Measurements from ENCODE around the gene PKNOX2. TPM values are rescaled to one million over a fixed set of nuclear protein-coding genes. Genes with fewer than 3 reads are reported as not detected.

PKNOX2 gene
- total RNA-seq, 4 donors from 2014 or later, result 1.5 to 4.6 (median 2.8) TPM

- 75 to 80% methylated on average over 7 of the region's 7 CpGs for WGBS, 2 donors
- DNase-seq (ENCODE audit: low spot score in 2 of 2), result no peak
- TF ChIP-seq POLR2A (IDR thresholded peaks at IDR 0.05) (no peak), CTCF (IDR thresholded peaks at IDR 0.05) (no peak)
- intact Hi-C loops (cut with DNase I; ENCODE audit: low total_unique reads), result no loop called here
- no peak overlapping the region for H3K4me3 ChIP-seq (ENCODE audit: low read depth, poor library complexity, severe bottlenecking)
Observed at GRCh38 chr11:125333354-125334073, 169.0 kb downstream of the PKNOX2 start.

DNA sequence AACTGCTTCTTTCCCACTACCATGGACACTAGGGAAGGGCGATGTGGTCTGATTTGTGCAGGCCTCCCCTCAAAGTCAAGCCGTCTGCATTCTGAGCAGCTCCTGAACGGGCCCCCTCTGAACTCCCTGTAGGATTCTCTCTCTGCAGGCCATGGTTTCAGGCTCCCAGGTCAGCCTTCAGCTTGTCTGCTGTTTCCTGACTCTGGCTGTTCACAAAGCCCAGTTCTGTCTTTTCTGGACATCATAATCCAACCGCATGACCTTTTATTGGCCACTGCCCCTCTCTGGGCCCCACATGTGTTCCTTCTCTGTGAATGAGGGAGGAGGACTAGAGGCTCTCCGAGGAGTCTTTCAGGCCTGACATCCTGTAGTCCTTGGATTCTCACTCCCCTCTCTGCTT is 170.6 kb downstream of the PKNOX2 start:
- WGBS, 2 donors, result 74 to 83% methylated on average over 5 of the region's 5 CpGs
- TF ChIP-seq CTCF (IDR thresholded peaks at IDR 0.05) (no peak), POLR2A (IDR thresholded peaks at IDR 0.05) (no peak)
- intact Hi-C loops (cut with DNase I; ENCODE audit: low total_unique reads), result no loop called here
- H3K4me3 ChIP-seq (ENCODE audit: low read depth, poor library complexity, severe bottlenecking), result no peak overlapping the region
- DNase-seq (ENCODE audit: low spot score in 2 of 2), result no peak

GRCh38 chr11:125337836-125338834 is 173.6 kb downstream of the PKNOX2 start:
- intact Hi-C loops (cut with DNase I; ENCODE audit: low total_unique reads), result no loop called here

DNA sequence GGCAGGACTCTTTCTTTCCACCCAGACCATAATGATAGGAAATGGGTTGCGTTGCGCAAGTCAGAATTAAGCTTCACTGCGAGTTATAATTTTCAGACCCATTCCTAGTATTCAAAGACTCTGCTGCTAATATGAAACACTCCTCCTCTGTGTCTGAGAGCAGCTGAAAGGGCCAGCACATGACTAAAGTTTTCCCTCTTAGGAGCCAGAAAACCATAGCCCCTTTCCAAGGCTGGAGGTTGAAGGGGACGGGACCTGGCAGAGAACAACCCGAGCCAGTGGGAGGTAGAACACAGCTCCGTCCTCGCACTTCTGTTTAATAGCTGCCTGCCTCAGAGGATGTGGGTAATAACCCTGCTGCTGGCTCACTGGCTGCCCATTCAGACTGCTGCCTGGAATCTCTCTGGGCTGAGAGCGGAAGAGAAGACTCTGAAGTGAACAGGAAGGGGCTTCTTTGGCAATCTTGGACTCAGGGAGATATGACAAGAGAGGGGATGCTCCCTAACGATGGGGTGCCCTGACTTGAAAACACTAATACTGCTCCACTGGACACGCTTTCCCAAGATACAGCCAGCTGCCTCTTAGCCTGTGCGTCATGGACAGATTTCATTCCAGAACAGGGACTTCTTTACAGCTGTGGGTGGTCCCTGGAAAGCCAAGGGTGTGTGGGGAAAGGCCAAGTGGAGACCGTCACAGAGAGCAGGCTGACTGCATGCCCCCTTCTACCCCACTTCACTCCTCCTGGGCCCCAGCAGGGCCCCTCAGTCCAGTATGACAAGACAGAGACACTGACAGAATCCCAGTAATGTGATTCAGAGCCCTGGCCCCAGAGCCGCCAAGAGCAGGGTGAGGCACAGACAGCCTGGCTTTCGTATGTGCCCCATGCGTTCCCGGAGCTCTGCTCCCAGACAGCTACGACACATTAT is 174.6 kb downstream of the PKNOX2 start:
- H3K4me3 ChIP-seq (ENCODE audit: low read depth, poor library complexity, severe bottlenecking), result no peak overlapping the region
- intact Hi-C loops (cut with DNase I; ENCODE audit: low total_unique reads), result no loop called here
- no peak for TF ChIP-seq POLR2A (IDR thresholded peaks at IDR 0.05)
- no peak for TF ChIP-seq CTCF (IDR thresholded peaks at IDR 0.05)
- WGBS, 2 donors, result 54 to 56% methylated on average over 17 of the region's 17 CpGs
- DNase-seq (ENCODE audit: low spot score in 2 of 2), result no peak

More at GRCh38 chr11:125337836-125338834, 173.6 kb downstream of the PKNOX2 start:
- 66 to 67% methylated on average over 11 of the region's 11 CpGs for WGBS, 2 donors
- H3K4me3 ChIP-seq (ENCODE audit: low read depth, poor library complexity, severe bottlenecking), result no peak overlapping the region
- TF ChIP-seq POLR2A (IDR thresholded peaks at IDR 0.05) (no peak), CTCF (IDR thresholded peaks at IDR 0.05) (no peak)
- DNase-seq (ENCODE audit: low spot score in 2 of 2), result no peak

GRCh38 chr11:125341676-125342075 is 177.1 kb downstream of the PKNOX2 start:
- TF ChIP-seq POLR2A (IDR thresholded peaks at IDR 0.05), result no peak
- no peak for TF ChIP-seq CTCF (IDR thresholded peaks at IDR 0.05)
- DNase-seq (ENCODE audit: low spot score in 2 of 2), result no peak
- WGBS, 2 donors, result 82 to 85% methylated on average over 13 of the region's 13 CpGs
- no peak overlapping the region for H3K4me3 ChIP-seq (ENCODE audit: low read depth, poor library complexity, severe bottlenecking)
- intact Hi-C loops (cut with DNase I; ENCODE audit: low total_unique reads), result no loop called here

Measured in lower leg skin (tissue), 4 donors.